DMS79 (cell line): ENCODE results near the gene LIFR.

Experiments used
- DNase-seq: peaks from one replicate; lab custom pipeline; 2025; lab: John Stamatoyannopoulos, UW

Gene LIFR

GRCh38 chr5:38465702-38466423, 90.6 kb downstream of the LIFR start:
- no peak for DNase-seq

GRCh38 chr5:38465061-38465460, 91.4 kb downstream of the LIFR start:
- DNase-seq: no peak

- DNase-seq: no peak
These were observed 92.6 kb downstream of the LIFR start for GRCh38 chr5:38463634-38464521.

- no peak for DNase-seq
These were observed 93.3 kb downstream of the LIFR start for GRCh38 chr5:38462976-38463633.

GRCh38 chr5:38458174-38458573, 98.3 kb downstream of the LIFR start:
- no peak for DNase-seq

- no peak for DNase-seq
These were observed 99.6 kb downstream of the LIFR start for GRCh38 chr5:38456657-38457399.

GRCh38 chr5:38455796-38456330, 100.6 kb downstream of the LIFR start:
- no peak for DNase-seq

- DNase-seq: no peak
These were observed 102.5 kb downstream of the LIFR start for GRCh38 chr5:38453921-38454320.

- no peak for DNase-seq
These were observed 102.9 kb downstream of the LIFR start for GRCh38 chr5:38453506-38453905.

- no peak for DNase-seq
These were observed 104.2 kb downstream of the LIFR start for GRCh38 chr5:38452201-38452600.

- no peak for DNase-seq
These were observed 105.2 kb downstream of the LIFR start for GRCh38 chr5:38451074-38451725.

GRCh38 chr5:38450627-38451026, 105.8 kb downstream of the LIFR start:
- no peak for DNase-seq

- DNase-seq: no peak
These were observed 107.7 kb downstream of the LIFR start for GRCh38 chr5:38448568-38449350.

GRCh38 chr5:38447786-38448185, 108.7 kb downstream of the LIFR start:
- no peak for DNase-seq

- DNase-seq: no peak
These were observed 109.4 kb downstream of the LIFR start for GRCh38 chr5:38447056-38447455.

GRCh38 chr5:38446029-38446522, 110.4 kb downstream of the LIFR start:
- no peak for DNase-seq

GRCh38 chr5:38445374-38446028, 110.9 kb downstream of the LIFR start:
- peak; percentile 27 for DNase-seq

GRCh38 chr5:38443390-38443789, 113.1 kb downstream of the LIFR start:
- no peak for DNase-seq

- no peak for DNase-seq
These were observed 114.2 kb downstream of the LIFR start for GRCh38 chr5:38442247-38442573.
